ENCODE data around the gene BNC2. TPM values are rescaled to one million over a fixed set of nuclear protein-coding genes. Genes with fewer than 3 reads are reported as not detected.

Gene BNC2
- total RNA-seq, 1 experiment from 2014 or later: 16.1 TPM

DNA sequence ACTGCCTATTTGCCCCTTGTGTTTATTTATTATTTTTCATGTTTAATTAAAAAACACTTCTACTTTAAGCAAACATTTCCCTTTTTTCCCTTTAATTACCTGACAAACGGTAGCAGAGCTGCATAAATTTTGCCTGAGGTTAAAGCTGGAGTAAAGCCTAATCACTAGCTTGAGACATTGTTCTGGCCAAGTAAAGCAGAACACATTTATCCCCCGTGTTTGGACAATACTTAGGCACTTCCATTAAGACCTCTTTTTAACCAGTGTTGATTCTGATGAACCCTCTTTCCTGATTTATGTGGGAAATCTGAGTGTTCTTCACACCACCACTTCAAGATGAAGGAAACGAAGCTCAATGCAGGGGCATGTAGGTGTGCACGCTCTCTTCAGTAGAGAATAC is 54.5 kb downstream of the BNC2 start:
- H3K4me3 ChIP-seq: no peak overlapping the region
- no peaks in the 10 kb centered on the region for H3K9me3 ChIP-seq (replicated peaks)
- H3K27me3 ChIP-seq: no peaks in the 10 kb centered on the region
- no peak overlapping the region for H3K27ac ChIP-seq
- H3K36me3 ChIP-seq: no peaks in the 10 kb centered on the region
- H3K4me1 ChIP-seq: 0 out of 2 replicates have a peak, but pooled peaks cover 3% of the 10 kb centered on the region
- DNase-seq: no peak

DNA sequence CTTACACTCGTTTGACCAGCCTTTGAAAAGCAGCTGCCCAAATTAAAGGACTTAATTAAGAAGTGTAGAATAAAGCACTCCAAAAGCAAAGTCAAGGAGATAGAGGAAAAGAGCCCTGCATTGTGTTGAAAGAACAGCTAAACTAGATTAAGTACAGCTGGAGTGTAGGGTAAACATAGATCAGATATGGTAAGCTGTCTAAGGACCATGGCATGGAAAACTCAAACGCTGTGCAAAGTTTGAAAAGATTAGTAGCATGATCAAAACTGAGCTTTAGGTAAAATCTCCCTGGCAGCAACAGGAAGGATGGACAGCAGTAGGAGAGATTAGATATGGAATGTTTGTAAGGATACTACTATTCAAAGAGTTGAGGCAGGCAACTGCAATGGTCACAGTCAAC is 55.4 kb downstream of the BNC2 start:
- no peaks in the 10 kb centered on the region for H3K9me3 ChIP-seq (replicated peaks)
- 0 out of 2 replicates have a peak, but pooled peaks cover 3% of the 10 kb centered on the region for H3K4me1 ChIP-seq
- no peak overlapping the region for H3K27ac ChIP-seq
- no peak for DNase-seq
- no peak overlapping the region for H3K4me3 ChIP-seq
- H3K36me3 ChIP-seq: no peaks in the 10 kb centered on the region
- H3K27me3 ChIP-seq: no peaks in the 10 kb centered on the region

DNA sequence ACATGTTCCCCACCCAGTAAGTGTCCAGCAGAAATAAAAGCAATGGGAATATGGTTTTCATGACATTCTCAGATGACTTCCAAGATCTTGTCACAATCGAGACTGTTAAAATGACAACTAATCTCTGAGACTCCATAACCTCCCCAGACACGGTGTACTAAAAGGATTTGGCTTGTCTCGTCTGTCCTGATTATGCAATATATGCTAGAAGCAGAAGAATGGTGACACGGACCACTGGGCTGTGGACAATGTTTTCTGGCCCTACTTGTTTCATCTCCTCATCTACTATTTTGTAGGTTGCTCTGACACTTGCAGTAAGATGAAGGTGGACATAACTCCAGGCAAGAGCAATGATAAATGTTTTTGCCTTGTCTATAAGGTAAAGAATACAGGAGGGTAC is 56.6 kb downstream of the BNC2 start:
- no peak overlapping the region for H3K4me3 ChIP-seq
- DNase-seq: no peak
- H3K4me1 ChIP-seq: 0 out of 2 replicates have a peak, but pooled peaks cover 3% of the 10 kb centered on the region
- H3K27me3 ChIP-seq: no peaks in the 10 kb centered on the region
- no peaks in the 10 kb centered on the region for H3K36me3 ChIP-seq
- no peak overlapping the region for H3K27ac ChIP-seq
- no peaks in the 10 kb centered on the region for H3K9me3 ChIP-seq (replicated peaks)

DNA sequence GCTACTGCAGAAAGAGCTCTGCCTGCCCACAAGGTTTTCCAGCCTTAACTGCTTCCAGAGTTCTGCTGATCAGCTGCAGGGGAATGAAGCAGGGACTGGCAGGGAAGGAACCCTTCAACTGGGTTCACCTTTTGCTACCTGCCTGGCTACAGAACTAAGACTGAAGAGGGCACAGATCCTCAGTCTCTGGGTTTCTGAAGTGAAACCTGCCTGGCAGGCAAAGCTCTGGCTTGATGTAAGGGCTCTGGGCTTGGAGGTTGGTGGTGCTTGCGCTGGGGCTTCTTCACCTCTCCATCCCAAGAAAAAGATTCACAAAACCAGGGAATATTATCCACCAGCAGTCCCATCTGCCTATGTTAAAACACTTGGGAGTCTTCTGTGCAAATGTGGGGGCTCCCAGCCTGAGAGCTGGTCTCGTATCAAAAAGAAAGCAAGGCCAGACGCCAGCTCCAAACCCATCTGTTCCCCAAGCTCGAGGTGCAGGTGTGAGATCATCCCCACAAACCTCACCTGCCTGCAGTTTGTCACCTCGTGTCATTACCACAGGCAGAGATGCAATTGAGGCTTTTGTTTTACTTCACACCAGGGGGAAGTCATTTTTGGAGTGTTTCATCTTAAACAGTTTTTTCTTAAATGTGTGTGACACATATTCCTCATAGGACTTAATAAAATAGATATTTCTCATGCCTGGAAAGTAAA is 58.3 kb downstream of the BNC2 start:
- no peak for DNase-seq
- H3K4me1 ChIP-seq: 0 out of 2 replicates have a peak, but pooled peaks cover 3% of the 10 kb centered on the region
- H3K9me3 ChIP-seq (replicated peaks): no peaks in the 10 kb centered on the region
- H3K27me3 ChIP-seq: no peaks in the 10 kb centered on the region
- no peaks in the 10 kb centered on the region for H3K36me3 ChIP-seq
- no peak overlapping the region for H3K27ac ChIP-seq
- H3K4me3 ChIP-seq: no peak overlapping the region

DNA sequence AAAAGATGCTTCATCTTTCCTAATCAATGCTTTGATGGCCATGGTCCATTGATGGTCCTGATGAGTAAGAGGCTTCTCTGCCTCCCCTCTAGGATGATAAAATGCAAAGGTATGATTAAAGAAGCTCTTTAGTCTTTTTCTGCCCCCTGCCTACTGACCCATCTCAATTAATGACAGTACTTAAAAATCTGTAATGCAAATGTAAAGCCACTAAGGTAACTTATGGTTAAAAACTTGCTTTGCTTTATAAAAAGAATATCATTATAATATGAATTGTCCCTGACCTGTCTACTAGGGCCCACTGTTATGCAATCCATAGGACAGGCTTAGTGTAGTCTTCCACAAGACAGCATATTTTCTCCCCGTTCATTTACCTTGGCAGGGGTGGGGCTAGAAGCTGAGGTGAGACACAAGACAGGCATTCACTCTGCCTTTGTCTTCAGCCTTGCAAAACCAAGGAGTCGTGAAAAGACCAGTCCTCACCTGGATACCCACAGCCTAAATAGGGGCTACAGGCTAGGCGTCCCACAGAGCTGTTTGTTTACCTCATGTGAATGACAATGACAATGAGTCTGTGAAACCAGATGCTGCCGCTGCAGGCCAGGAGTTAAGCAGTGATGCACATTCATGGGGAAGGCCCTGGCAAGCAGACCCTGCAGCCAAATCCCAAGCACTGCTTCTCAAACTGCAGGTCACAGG is 60.4 kb downstream of the BNC2 start:
- Histone ChIP-seq H3K4me3 (no peak overlapping the region), H3K9me3 (replicated peaks) (no peaks in the 10 kb centered on the region), H3K27ac (no peak overlapping the region), H3K4me1 (no peaks in the 10 kb centered on the region), H3K36me3 (no peaks in the 10 kb centered on the region), H3K27me3 (no peaks in the 10 kb centered on the region)
- no peak for DNase-seq

DNA sequence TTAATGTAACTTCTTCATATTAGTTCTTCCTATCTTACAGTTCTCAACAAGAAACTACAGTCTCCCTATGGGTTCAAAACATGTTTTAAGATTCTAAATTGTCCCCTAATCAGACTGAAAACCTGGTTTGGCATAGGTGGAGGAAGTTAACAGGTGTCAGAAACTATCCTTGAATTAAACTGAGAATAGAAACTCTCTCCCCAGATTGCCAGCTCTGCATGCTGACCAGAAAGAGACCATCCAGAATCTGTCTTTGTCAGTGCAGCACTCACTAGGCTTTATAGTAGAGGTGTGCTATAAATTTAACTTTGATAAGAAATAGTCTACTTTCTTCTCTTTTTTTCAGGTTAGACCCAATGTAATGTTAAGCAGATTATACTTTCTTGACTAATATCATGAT is 63.8 kb downstream of the BNC2 start:
- H3K4me1 ChIP-seq: no peaks in the 10 kb centered on the region
- no peaks in the 10 kb centered on the region for H3K27me3 ChIP-seq
- H3K36me3 ChIP-seq: no peaks in the 10 kb centered on the region
- H3K27ac ChIP-seq: no peak overlapping the region
- no peaks in the 10 kb centered on the region for H3K9me3 ChIP-seq (replicated peaks)
- no peak for DNase-seq
- H3K4me3 ChIP-seq: no peak overlapping the region

DNA sequence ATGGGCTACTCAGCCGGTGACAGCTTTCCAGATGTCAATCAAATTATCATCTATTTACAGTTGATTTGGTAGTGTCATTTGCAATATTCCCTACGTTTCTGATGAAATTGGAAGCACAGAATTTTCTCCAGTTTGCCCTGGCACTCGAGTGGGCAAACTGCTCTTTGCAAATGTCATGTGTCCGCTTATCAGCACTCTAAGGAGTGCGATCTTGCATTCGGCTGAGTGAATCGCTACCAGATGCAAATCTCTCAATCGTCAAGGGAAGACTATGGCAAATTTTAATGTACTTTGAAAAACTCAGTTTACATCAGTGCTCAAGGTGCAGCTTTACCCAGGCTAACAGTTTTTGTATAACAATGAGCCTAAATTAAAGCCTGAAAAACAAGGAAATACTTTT is 66.8 kb downstream of the BNC2 start:
- Histone ChIP-seq H3K27me3 (no peaks in the 10 kb centered on the region), H3K27ac (no peak overlapping the region)

DNA sequence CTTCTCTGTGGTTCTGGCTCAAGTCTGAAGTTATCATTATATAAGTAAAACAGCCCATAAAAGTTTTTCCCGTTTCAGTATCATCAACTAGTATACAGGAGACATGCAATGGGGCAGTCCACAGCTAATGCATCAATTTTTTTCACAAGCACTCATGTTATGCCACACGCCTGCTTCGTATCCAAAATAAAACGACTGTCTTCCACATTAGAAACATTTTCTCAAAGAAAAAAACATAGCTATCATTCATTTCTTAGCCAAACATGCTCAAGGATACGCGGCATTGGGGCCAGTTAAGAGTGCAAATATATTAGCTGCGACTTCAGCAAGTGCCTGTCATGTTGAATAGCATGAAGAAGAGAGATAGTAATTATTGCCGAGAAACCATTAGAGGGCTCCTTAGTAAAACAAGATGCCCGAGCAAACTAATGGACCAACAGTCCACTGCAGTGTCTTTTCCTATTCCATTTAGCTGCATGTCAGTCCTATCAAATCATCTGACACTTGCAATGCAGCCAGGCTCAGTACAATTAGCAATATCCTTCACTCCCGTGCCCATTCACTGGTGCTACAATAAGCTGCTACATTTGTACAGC is 68.5 kb downstream of the BNC2 start:
- Histone ChIP-seq H3K4me3 (no peak overlapping the region), H3K36me3 (peaks cover 3% of the 10 kb centered on the region; the same call in 1 of the 2 replicates), H3K27me3 (no peaks in the 10 kb centered on the region), H3K4me1 (no peaks in the 10 kb centered on the region), H3K9me3 (replicated peaks) (no peaks in the 10 kb centered on the region), H3K27ac (no peak overlapping the region)
- DNase-seq: no peak

More for the DNA sequence above, 66.8 kb downstream of the BNC2 start:
- Histone ChIP-seq H3K36me3 (no peaks in the 10 kb centered on the region), H3K9me3 (replicated peaks) (no peaks in the 10 kb centered on the region), H3K4me3 (no peak overlapping the region), H3K4me1 (no peaks in the 10 kb centered on the region)
- DNase-seq: no peak

DNA sequence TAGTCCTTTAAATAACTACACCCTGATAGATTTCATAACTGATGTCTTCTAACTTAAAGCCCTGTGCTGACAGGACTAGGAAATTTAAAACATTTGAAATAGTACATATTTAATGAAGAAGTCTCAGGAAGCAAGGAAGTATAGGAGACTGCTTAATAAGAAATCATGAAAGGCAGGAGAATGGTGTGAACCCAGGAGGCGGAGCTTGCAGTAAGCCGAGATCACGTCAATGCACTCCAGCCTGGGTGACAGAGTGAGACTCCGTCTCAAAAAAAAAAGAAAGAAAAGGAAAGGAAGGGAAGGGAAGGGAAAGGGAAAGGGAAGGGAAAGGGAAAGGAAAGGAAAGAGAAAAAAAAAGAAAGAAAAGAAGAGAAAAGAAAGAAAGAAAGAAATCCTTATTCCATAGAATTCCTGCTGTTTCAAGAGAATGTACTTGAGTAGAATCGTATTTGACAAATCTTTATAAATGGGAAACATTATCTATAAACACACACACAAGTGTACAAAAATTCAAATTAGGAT is 74.1 kb downstream of the BNC2 start:
- DNase-seq: no peak
- Histone ChIP-seq H3K9me3 (replicated peaks) (no peaks in the 10 kb centered on the region), H3K36me3 (peaks cover 3% of the 10 kb centered on the region; the same call in 1 of the 2 replicates), H3K27ac (no peak overlapping the region), H3K27me3 (no peaks in the 10 kb centered on the region), H3K4me3 (no peak overlapping the region), H3K4me1 (no peaks in the 10 kb centered on the region)

DNA sequence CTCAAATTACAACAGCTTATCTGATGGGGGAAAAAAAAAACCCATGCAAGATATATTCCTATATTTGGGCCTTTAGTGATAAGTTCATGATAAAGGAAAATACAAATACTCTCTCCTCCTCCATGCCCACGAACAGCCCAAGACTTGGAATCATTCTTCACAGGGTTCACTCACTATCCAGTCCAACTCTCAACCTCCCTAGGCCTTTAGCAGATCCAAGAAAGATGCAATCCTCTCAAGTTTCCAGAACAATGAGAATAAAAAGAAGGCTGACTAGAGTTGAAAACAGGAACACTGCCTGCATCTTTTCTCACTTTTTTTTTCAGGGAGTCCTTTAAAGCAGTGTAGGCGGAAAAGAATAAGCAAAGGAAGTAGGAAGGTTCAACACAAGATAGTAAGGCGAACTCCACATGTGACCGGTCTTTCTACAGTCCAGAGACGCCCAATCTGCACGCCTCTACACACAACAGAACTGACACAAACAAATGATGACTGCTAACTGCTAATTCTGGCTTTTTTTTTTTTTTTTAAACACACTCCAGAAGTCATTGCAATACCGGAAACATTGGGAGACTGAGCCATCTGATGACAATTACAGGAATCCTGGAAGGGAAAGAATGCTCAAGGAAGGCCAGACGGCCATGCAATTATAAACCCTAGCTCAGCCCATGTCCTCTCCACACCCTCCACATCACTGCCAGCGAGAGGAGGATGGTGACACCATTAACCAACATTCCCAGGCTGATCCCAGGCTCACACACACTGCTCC is 75.4 kb downstream of the BNC2 start:
- H3K27me3 ChIP-seq: no peaks in the 10 kb centered on the region
- DNase-seq: no peak
- no peak overlapping the region for H3K4me3 ChIP-seq
- peaks cover 3% of the 10 kb centered on the region; the same call in 1 of the 2 replicates for H3K36me3 ChIP-seq
- H3K27ac ChIP-seq: no peak overlapping the region
- no peaks in the 10 kb centered on the region for H3K4me1 ChIP-seq
- H3K9me3 ChIP-seq (replicated peaks): no peaks in the 10 kb centered on the region

DNA sequence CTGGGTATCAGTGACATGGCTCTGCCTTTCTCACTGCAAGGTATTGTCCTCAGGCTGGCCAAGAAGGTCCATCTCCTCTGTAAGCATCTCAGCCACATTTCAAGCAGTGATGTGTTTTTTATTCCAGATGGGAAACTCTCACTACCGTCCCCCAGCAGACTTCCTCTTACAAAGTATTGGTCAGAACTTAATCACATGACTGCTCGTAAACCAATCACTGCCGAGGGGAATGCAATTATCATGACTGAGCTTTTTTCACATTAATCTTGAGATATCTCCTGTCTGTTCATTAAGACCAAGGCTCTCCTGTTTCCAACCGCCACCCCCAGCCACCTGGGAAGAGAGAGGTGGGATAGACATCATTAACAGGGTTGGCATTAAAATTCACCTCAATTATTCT is 76.4 kb downstream of the BNC2 start:
- H3K9me3 ChIP-seq (replicated peaks): no peaks in the 10 kb centered on the region
- no peak overlapping the region for H3K27ac ChIP-seq
- H3K27me3 ChIP-seq: no peaks in the 10 kb centered on the region
- H3K4me3 ChIP-seq: no peak overlapping the region
- no peak for DNase-seq
- H3K36me3 ChIP-seq: peaks cover 3% of the 10 kb centered on the region; the same call in 1 of the 2 replicates
- no peaks in the 10 kb centered on the region for H3K4me1 ChIP-seq

DNA sequence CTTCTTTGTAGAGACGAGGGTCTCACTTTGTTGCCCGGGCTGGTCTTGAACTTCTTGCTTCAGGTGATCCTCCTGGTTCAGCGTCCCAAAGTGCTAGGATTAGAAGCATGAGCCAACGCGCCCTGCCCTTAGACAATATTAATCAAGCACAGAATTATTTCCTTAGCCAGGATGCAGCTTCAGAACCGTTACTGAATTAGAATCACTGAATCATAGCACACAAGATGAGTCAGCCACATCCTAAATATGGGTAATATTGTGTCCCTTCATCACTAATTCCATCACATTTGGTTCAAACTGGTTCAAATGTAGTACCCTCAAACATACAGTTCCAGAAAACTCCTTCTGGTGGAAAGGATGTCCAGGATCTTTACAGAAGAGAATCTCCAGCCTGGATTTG is 82.7 kb downstream of the BNC2 start:
- Histone ChIP-seq H3K9me3 (replicated peaks) (no peaks in the 10 kb centered on the region; the same call in 1 of the 2 replicates), H3K4me1 (peaks cover 15% of the 10 kb centered on the region), H3K27me3 (no peaks in the 10 kb centered on the region), H3K27ac (no peak overlapping the region), H3K4me3 (no peak overlapping the region), H3K36me3 (no peaks in the 10 kb centered on the region)
- no peak for DNase-seq

DNA sequence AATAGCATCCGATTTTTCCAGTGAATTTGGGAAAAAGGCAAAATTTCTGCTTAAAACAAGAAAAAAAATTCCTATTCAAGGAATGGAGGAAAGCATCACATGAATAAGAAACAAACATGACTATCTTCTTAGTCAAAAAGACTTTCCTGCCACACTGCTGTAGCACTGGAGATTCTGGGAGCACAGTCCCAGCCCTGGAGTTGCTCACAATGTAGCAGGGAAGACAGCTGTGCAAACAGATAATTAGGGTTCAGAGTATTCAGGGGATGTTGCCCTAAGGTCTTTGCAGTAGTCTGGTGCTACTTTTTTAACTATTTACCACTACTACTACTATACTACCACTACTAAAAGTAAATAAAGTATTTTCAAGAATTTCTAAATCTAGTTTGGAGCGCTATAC is 86.5 kb downstream of the BNC2 start:
- H3K27me3 ChIP-seq: no peaks in the 10 kb centered on the region
- peaks cover 15% of the 10 kb centered on the region for H3K4me1 ChIP-seq
- no peaks in the 10 kb centered on the region; the same call in 1 of the 2 replicates for H3K9me3 ChIP-seq (replicated peaks)
- no peaks in the 10 kb centered on the region for H3K36me3 ChIP-seq
- peak overlapping the region; percentile 10; the same call in 1 of the 2 replicates for H3K27ac ChIP-seq
- DNase-seq: peak; percentile 36 to 69
- no peak overlapping the region for H3K4me3 ChIP-seq

DNA sequence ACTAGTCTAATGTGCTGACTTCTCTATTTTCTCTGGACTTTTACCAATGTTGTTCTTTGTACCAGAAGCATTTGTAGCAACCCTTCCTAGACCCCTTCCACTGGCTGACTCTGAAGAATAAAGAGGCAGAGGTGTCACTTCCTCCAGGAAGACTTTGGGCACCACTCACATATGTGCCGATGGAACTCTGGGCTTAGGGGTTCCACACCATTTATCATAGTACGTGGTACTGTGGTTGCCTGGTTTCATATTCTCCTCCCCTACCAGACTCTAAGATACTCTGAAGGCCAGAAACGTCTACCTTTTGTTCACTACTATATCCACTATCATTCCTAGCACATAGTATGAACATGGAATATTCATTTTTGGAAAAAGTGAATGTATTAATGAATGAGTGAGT is 88.0 kb downstream of the BNC2 start:
- Histone ChIP-seq H3K4me3 (no peak overlapping the region), H3K9me3 (replicated peaks) (no peaks in the 10 kb centered on the region), H3K27me3 (no peaks in the 10 kb centered on the region), H3K27ac (no peak overlapping the region), H3K36me3 (no peaks in the 10 kb centered on the region), H3K4me1 (peaks cover 15% of the 10 kb centered on the region)
- no peak for DNase-seq
